A673 (cell line): ENCODE data around the gene MEIOC. TPM values are rescaled to one million over a fixed set of nuclear protein-coding genes. Genes with fewer than 3 reads are reported as not detected.
"Not testable (repeated sequence)": the region's sequence is repeated elsewhere in the genome, so short reads cannot be mapped to it uniquely, and the experiment has no call there.

Source experiments
- BruUV-seq: library from RNA; stranded (reverse); fragments of 400-500 nt; replicated peaks from 2 replicates; lab custom pipeline; 2021; lab: Mats Ljungman, UMichigan
- CTCF ChIA-PET: fragments of 300-600 bp; sonication (Branson Sonifier 250); formaldehyde crosslinking; loops from one replicate; lab custom pipeline; 2022; ENCODE audit warnings: antibody characterized with exemption; lab: Charles Lee
- POLR2A ChIA-PET: fragments of 300-600 bp; sonication (Branson Sonifier 250); formaldehyde crosslinking; loops from one replicate; lab custom pipeline; 2022; ENCODE audit warnings: antibody characterized with exemption; ENCODE audit not compliant: low non-redundant PET; lab: Charles Lee
- DNase-seq: peaks from one replicate; pipeline ENCODE4 v3.0.0-alpha.2; 2015; ENCODE audit warnings: low spot score
- H3K27ac ChIP-seq: fragments of 200-600 bp; sonication (generic); 2 replicates; pipeline ENCODE4 v1.5.1; 2016; ENCODE audit warnings: mixed run types, low read depth, mild to moderate bottlenecking, mixed read lengths, antibody characterized with exemption, low read length; ENCODE audit not compliant: poor library complexity, severe bottlenecking
- H3K27me3 ChIP-seq: fragments of 200-600 bp; sonication (generic); replicated peaks from 2 replicates; pipeline ENCODE4 v1.6.1; 2017; ENCODE audit warnings: mixed run types, low read depth, mild to moderate bottlenecking, mixed read lengths, antibody characterized with exemption, low read length; ENCODE audit not compliant: insufficient read depth, poor library complexity
- H3K36me3 ChIP-seq: fragments of 200-600 bp; sonication (generic); 2 replicates; pipeline ENCODE4 v1.6.1; 2016; ENCODE audit warnings: mixed run types, mild to moderate bottlenecking, mixed read lengths, antibody characterized with exemption, low read length; ENCODE audit not compliant: insufficient read depth, poor library complexity, severe bottlenecking
- H3K4me1 ChIP-seq: fragments of 200-600 bp; sonication (generic); 2 replicates; pipeline ENCODE4 v1.6.1; 2017; ENCODE audit warnings: mixed run types, mild to moderate bottlenecking, mixed read lengths, antibody characterized with exemption, low read length; ENCODE audit not compliant: insufficient read depth, poor library complexity, severe bottlenecking
- H3K4me3 ChIP-seq: fragments of 200-600 bp; sonication (generic); 2 replicates; pipeline ENCODE4 v1.5.1; 2016; ENCODE audit warnings: low read depth, mixed run types, mild to moderate bottlenecking, mixed read lengths, low read length; ENCODE audit not compliant: poor library complexity, severe bottlenecking
- H3K9me3 ChIP-seq: fragments of 200-600 bp; sonication (generic); 2 replicates; pipeline ENCODE4 v1.6.1; 2016; ENCODE audit warnings: mixed run types, low read depth, mild to moderate bottlenecking, mixed read lengths, antibody characterized with exemption, low read length; ENCODE audit not compliant: poor library complexity, severe bottlenecking
- CTCF ChIP-seq: fragments of 300-800, 200-600 bp; sonication (generic); conservative IDR thresholded peaks from 2 replicates; pipeline ENCODE4 v1.5.1; 2017; ENCODE audit warnings: low read depth, mild to moderate bottlenecking, antibody characterized with exemption, low read length, moderate library complexity, mixed read lengths
- EZH2 ChIP-seq: fragments of 200-600 bp; sonication (generic); IDR thresholded peaks from 2 replicates; pipeline ENCODE4 v1.6.1; 2017; ENCODE audit warnings: borderline replicate concordance, low read depth, mild to moderate bottlenecking, mixed read lengths, antibody characterized with exemption, low read length; ENCODE audit not compliant: poor library complexity, severe bottlenecking
- intact Hi-C: fragments of 100-400 bp; cut with micrococcal nuclease; formaldehyde crosslinking; loops from one replicate; pipeline ENCODE4 v1.10.0; 2022; ENCODE audit not compliant: unreplicated experiment
- total RNA-seq: library from RNA; stranded (reverse); gene quantifications from 2 replicates; pipeline ENCODE4 v1.2.3, GENCODE V29; 2021

Gene MEIOC
- total RNA-seq, 1 experiment from 2014 or later = not detected

DNA sequence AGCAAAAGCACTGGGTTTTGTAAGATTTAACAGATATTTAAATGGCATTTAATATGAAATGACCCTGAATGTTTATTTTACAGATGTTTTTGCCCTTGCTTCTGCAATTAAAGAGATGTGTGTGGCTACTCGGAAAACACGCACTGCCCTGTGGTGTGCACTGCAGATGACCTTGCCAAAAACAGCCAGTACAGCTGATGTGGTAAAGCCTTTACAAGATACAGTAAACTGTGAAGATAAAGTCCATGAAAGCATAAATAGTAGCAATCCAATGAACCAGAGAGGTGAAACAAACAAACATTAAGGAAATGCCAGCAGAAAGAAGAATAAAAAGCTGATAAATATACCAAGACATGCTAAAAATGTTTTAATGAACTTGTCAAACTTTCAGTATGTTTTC is 17.6 kb downstream of the MEIOC start:
- H3K27me3 ChIP-seq = no peaks in the 10 kb centered on the region
- H3K4me3 ChIP-seq = no peak overlapping the region
- intact Hi-C loops = loop anchor here (10.0 kb wide), 1 partner anchor 139 kb away; no protein-coding TSS in a partner anchor
- POLR2A ChIA-PET = no interaction called here
- H3K36me3 ChIP-seq = no peaks in the 10 kb centered on the region
- CTCF ChIA-PET = no interaction called here
- H3K27ac ChIP-seq = no peak overlapping the region
- H3K4me1 ChIP-seq = no peaks in the 10 kb centered on the region
- no TSS peak for BruUV-seq
- no peak for DNase-seq
- TF ChIP-seq CTCF (no peak), EZH2 (no peak)
- no peaks in the 10 kb centered on the region for H3K9me3 ChIP-seq

- no TSS peak for BruUV-seq
- H3K4me3 ChIP-seq = no peak overlapping the region
- no peak overlapping the region for H3K27ac ChIP-seq
- no peaks in the 10 kb centered on the region for H3K9me3 ChIP-seq
- TF ChIP-seq CTCF (no peak), EZH2 (no peak)
- H3K4me1 ChIP-seq = no peaks in the 10 kb centered on the region
- intact Hi-C loops = loop anchor here (10.0 kb wide), 1 partner anchor 142 kb away; no protein-coding TSS in a partner anchor
- ChIA-PET CTCF (no interaction called here), POLR2A (no interaction called here)
- DNase-seq = no peak
- no peaks in the 10 kb centered on the region for H3K36me3 ChIP-seq
- no peaks in the 10 kb centered on the region for H3K27me3 ChIP-seq
Observed at GRCh38 chr17:44677136-44677535, 20.9 kb downstream of the MEIOC start.

- DNase-seq, POLR2A ChIA-PET: not testable (repeated sequence)
Observed at GRCh38 chr17:44683303-44683702, 27.0 kb downstream of the MEIOC start.

DNA sequence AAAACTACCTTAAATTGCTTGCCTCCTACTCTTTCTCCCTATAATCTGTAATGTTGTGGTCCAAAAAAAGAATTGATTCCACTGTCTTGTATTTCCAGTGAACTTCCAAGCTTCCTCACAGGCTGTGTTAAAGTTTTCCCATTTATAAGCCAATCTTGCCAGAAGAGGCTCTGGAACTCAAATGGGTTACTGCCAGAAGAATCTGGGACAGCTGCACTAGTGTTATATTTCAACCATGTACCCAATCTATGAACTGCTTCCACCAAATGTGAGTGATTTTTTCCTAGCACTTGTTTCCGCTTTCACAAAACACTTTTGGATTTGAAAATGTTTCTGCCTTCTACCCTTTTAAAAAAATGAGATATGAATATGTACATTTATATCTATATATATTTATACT is 31.5 kb downstream of the MEIOC start:
- Histone ChIP-seq H3K9me3 (no peaks in the 10 kb centered on the region), H3K36me3 (no peaks in the 10 kb centered on the region), H3K27ac (no peak overlapping the region), H3K27me3 (no peaks in the 10 kb centered on the region), H3K4me3 (no peak overlapping the region), H3K4me1 (no peaks in the 10 kb centered on the region)
- CTCF ChIA-PET = no interaction called here
- POLR2A ChIA-PET = no interaction called here
- no peak for DNase-seq
- TF ChIP-seq EZH2 (no peak), CTCF (no peak)
- intact Hi-C loops = no loop called here
- BruUV-seq = no TSS peak

More at GRCh38 chr17:44683303-44683702, 27.0 kb downstream of the MEIOC start:
- intact Hi-C loops, BruUV-seq, H3K4me1 ChIP-seq, H3K9me3 ChIP-seq, H3K27me3 ChIP-seq, H3K4me3 ChIP-seq, CTCF ChIA-PET, H3K36me3 ChIP-seq, H3K27ac ChIP-seq: not testable (repeated sequence)
